HepG2 (cell line): ENCODE results near the gene PDLIM5. TPM values are rescaled to one million over a fixed set of nuclear protein-coding genes. Genes with fewer than 3 reads are reported as not detected.

Experiments used
- CBX2 ChIP-seq, 2 experiments: fragments of 200-600 bp in 1 of 2; sonication (generic); formaldehyde crosslinking in 1 of 2; IDR thresholded peaks; 2 replicates each; pipeline versions ENCODE4 v1.7.0 to v1.8.1; 2018 to 2022; ENCODE audit warnings: low read depth in 2 of 2, low read length in 1 of 2, mild to moderate bottlenecking in 1 of 2, missing genetic modification reagents in 1 of 2
- CCAR2 ChIP-seq: fragments of 200-400 bp; formaldehyde crosslinking; optimal IDR thresholded peaks from 2 replicates; pipeline ENCODE3; 2018; ENCODE audit warnings: low read depth, mild to moderate bottlenecking, low read length, moderate library complexity
- EP300 ChIP-seq, 3 experiments: sonication (generic) in 1 of 3; formaldehyde crosslinking in 1 of 3; IDR thresholded peaks; 2 replicates each; pipeline versions ENCODE4 v1.5.1 to v1.6.1; 2011 to 2020; ENCODE audit warnings: low read depth in 2 of 3, low read length in 2 of 3, borderline replicate concordance in 1 of 3, improper control_type of control experiment in 1 of 3, mild to moderate bottlenecking in 1 of 3, missing genetic modification reagents in 1 of 3, moderate library complexity in 1 of 3
- FOXJ3 ChIP-seq: sonication (generic); formaldehyde crosslinking; IDR thresholded peaks from 2 replicates; pipeline ENCODE4 v1.4.0; 2020; ENCODE audit warnings: missing genetic modification reagents, mild to moderate bottlenecking, borderline replicate concordance
- FOXO1 ChIP-seq: sonication (generic); formaldehyde crosslinking; IDR thresholded peaks from 2 replicates; pipeline ENCODE4 v1.4.0; 2020; ENCODE audit warnings: missing genetic modification reagents
- KDM6A ChIP-seq: IDR thresholded peaks from 2 replicates; pipeline ENCODE4 v1.6.1; 2016; ENCODE audit warnings: low read depth
- MAFF ChIP-seq: IDR thresholded peaks from 2 replicates; pipeline ENCODE4 v1.6.1; 2011; ENCODE audit warnings: low read depth, low read length, improper control_type of control experiment
- NFIC ChIP-seq: IDR thresholded peaks from 2 replicates; pipeline ENCODE4 v1.6.1; 2012; ENCODE audit warnings: mild to moderate bottlenecking, low read length, inconsistent platforms
- NFKBIZ ChIP-seq: IDR thresholded peaks from 2 replicates; pipeline ENCODE4 v1.6.1; 2018; ENCODE audit warnings: missing genetic modification reagents, missing compliant biosample characterization
- RBM22 ChIP-seq: fragments of 200-400 bp; formaldehyde crosslinking; optimal IDR thresholded peaks from 2 replicates; pipeline ENCODE3; 2017; ENCODE audit warnings: mild to moderate bottlenecking, low read length, moderate library complexity
- SNAI1 ChIP-seq: sonication (generic); formaldehyde crosslinking; IDR thresholded peaks from 2 replicates; pipeline ENCODE4 v1.5.0; 2020; ENCODE audit warnings: mild to moderate bottlenecking, missing genetic modification reagents, borderline replicate concordance
- SNRNP70 ChIP-seq: fragments of 200-400 bp; formaldehyde crosslinking; IDR thresholded peaks from 2 replicates; pipeline ENCODE4 v1.6.1; 2017; ENCODE audit warnings: mild to moderate bottlenecking, low read depth, low read length, moderate library complexity
- SRSF4 ChIP-seq: fragments of 200-400 bp; formaldehyde crosslinking; IDR thresholded peaks from one replicate; pipeline ENCODE4 v1.6.1; 2018; ENCODE audit warnings: mild to moderate bottlenecking, low read depth, low read length, moderate library complexity; ENCODE audit not compliant: poor library complexity, severe bottlenecking
- ZNF10 ChIP-seq: sonication (generic); formaldehyde crosslinking; IDR thresholded peaks from 2 replicates; pipeline ENCODE4 v1.4.0; 2020; ENCODE audit warnings: mild to moderate bottlenecking, low read depth, missing genetic modification reagents, borderline replicate concordance
- ZNF282 ChIP-seq: fragments of 450-650 bp; IDR thresholded peaks from 2 replicates; pipeline ENCODE4 v1.6.1; 2018; ENCODE audit not compliant: partially characterized antibody
- ZNF660 ChIP-seq: sonication (generic); formaldehyde crosslinking; IDR thresholded peaks from 2 replicates; pipeline ENCODE4 v1.5.1; 2020; ENCODE audit warnings: mild to moderate bottlenecking, low read depth, missing genetic modification reagents, borderline replicate concordance
- polyA plus RNA-seq, 8 experiments: library from polyadenylated mRNA; depleted of rRNA in 3 of 8; stranded (reverse) in 7 of 8; unstranded in 1 of 8; fragments of >200 nt; fragmentation: Illumina TruSeq in 4 of 8; extraction: Trizol in 4 of 8; gene quantifications; 2 replicates each; pipeline versions ENCODE4 v1.2.1 to v1.2.3, GENCODE V29; 2011 to 2016; ENCODE audit warnings: low read depth in 4 of 8, missing spikeins in 1 of 8, mixed read lengths in 1 of 8; ENCODE audit not compliant: insufficient read depth in 1 of 8
- total RNA-seq, 5 experiments: library from RNA; depleted of rRNA; stranded (reverse); fragments of >200 nt; fragmentation: Illumina TruSeq; extraction: Trizol; gene quantifications; 2 replicates each; pipeline ENCODE4 v1.2.3, GENCODE V29; 2016; ENCODE audit warnings: low read depth in 1 of 5
- TF ChIP-seq, protein P1 (sequence below): sonication (generic); formaldehyde crosslinking; IDR thresholded peaks from 2 replicates; pipeline ENCODE4 v1.5.1; 2020; ENCODE audit warnings: missing genetic modification reagents, mild to moderate bottlenecking, borderline replicate concordance
- TF ChIP-seq, protein P2 (sequence below): sonication (generic); formaldehyde crosslinking; IDR thresholded peaks from 2 replicates; pipeline ENCODE4 v1.4.0; 2020; ENCODE audit warnings: missing genetic modification reagents
- TF ChIP-seq, protein P3 (sequence below), 2 experiments: fragments of 450-650 bp in 1 of 2; sonication (generic) in 1 of 2; formaldehyde crosslinking; IDR thresholded peaks; 2 replicates each; pipeline versions ENCODE4 v1.5.0 to v1.8.0; 2020 to 2022; ENCODE audit warnings: mild to moderate bottlenecking in 1 of 2, missing genetic modification reagents in 1 of 2
- TF ChIP-seq, protein P4 (sequence below): IDR thresholded peaks from 2 replicates; pipeline ENCODE4 v1.6.1; 2016; ENCODE audit warnings: low read depth, control low read depth
- TF ChIP-seq, protein P5 (sequence below): sonication (generic); formaldehyde crosslinking; IDR thresholded peaks from 2 replicates; pipeline ENCODE4 v1.5.0; 2020; ENCODE audit warnings: missing genetic modification reagents

Gene PDLIM5
- total and polyA plus RNA-seq, 2 of the 13 experiments (the other 11 are each of a cell fraction or from before 2014, with no cell fraction given), result 52.8 to 119 TPM

DNA sequence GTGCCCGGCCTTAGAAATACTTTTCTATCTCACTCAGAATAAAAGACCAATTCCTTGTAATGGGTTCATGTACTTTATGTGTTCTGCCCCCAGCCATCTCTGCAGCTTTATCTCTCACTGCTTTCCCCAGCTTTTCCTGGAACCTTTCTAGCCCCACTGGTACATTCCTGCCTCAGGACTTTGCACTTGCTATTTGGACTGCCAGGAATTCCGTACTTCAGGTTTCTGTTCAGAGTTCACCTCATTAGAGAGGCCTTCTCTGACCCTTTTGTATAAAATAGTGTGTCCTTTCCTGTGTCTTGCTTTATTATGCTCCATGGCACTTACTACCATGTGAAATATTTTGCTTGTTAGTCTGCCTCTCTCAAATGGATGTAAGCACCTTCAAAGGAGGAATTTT, 112.5 kb downstream of the PDLIM5 start (continued):
- TF ChIP-seq, protein P1, sequence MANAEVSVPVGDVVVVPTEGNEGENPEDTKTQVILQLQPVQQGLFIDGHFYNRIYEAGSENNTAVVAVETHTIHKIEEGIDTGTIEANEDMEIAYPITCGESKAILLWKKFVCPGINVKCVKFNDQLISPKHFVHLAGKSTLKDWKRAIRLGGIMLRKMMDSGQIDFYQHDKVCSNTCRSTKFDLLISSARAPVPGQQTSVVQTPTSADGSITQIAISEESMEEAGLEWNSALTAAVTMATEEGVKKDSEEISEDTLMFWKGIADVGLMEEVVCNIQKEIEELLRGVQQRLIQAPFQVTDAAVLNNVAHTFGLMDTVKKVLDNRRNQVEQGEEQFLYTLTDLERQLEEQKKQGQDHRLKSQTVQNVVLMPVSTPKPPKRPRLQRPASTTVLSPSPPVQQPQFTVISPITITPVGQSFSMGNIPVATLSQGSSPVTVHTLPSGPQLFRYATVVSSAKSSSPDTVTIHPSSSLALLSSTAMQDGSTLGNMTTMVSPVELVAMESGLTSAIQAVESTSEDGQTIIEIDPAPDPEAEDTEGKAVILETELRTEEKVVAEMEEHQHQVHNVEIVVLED, result no peak
- TF ChIP-seq, protein P2, sequence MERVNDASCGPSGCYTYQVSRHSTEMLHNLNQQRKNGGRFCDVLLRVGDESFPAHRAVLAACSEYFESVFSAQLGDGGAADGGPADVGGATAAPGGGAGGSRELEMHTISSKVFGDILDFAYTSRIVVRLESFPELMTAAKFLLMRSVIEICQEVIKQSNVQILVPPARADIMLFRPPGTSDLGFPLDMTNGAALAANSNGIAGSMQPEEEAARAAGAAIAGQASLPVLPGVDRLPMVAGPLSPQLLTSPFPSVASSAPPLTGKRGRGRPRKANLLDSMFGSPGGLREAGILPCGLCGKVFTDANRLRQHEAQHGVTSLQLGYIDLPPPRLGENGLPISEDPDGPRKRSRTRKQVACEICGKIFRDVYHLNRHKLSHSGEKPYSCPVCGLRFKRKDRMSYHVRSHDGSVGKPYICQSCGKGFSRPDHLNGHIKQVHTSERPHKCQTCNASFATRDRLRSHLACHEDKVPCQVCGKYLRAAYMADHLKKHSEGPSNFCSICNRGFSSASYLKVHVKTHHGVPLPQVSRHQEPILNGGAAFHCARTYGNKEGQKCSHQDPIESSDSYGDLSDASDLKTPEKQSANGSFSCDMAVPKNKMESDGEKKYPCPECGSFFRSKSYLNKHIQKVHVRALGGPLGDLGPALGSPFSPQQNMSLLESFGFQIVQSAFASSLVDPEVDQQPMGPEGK (CRISPR knock-in tag), result peak; percentile 65
- TF ChIP-seq NFKBIZ (CRISPR knock-in tag), result 0 out of 2 replicates have a peak, but pooled peaks have one; percentile 75
- TF ChIP-seq, protein P3, sequence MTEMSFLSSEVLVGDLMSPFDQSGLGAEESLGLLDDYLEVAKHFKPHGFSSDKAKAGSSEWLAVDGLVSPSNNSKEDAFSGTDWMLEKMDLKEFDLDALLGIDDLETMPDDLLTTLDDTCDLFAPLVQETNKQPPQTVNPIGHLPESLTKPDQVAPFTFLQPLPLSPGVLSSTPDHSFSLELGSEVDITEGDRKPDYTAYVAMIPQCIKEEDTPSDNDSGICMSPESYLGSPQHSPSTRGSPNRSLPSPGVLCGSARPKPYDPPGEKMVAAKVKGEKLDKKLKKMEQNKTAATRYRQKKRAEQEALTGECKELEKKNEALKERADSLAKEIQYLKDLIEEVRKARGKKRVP (CRISPR knock-in tag; IDR thresholded peaks at IDR 0.05), result no peak
- no peak for TF ChIP-seq CCAR2
- TF ChIP-seq, protein P4, sequence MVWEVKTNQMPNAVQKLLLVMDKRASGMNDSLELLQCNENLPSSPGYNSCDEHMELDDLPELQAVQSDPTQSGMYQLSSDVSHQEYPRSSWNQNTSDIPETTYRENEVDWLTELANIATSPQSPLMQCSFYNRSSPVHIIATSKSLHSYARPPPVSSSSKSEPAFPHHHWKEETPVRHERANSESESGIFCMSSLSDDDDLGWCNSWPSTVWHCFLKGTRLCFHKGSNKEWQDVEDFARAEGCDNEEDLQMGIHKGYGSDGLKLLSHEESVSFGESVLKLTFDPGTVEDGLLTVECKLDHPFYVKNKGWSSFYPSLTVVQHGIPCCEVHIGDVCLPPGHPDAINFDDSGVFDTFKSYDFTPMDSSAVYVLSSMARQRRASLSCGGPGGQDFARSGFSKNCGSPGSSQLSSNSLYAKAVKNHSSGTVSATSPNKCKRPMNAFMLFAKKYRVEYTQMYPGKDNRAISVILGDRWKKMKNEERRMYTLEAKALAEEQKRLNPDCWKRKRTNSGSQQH (CRISPR knock-in tag), result no peak
- TF ChIP-seq NFIC, result peak; percentile 63; the same call in 1 of the 2 replicates
- TF ChIP-seq ZNF660 (CRISPR knock-in tag), result no peak
- TF ChIP-seq FOXO1 (CRISPR knock-in tag), result peak; percentile 78; the same call in 1 of the 2 replicates
- peak; percentile 36 to 91; a peak in 3 of 4 replicates for TF ChIP-seq EP300 (IDR thresholded peaks at IDR 0.05; ENCODE audit: low read depth in 2 of 2, low read length in 2 of 2)
- TF ChIP-seq EP300 (CRISPR knock-in tag; IDR thresholded peaks at IDR 0.05; ENCODE audit: borderline replicate concordance), result peak; percentile 89
- TF ChIP-seq, protein P5, sequence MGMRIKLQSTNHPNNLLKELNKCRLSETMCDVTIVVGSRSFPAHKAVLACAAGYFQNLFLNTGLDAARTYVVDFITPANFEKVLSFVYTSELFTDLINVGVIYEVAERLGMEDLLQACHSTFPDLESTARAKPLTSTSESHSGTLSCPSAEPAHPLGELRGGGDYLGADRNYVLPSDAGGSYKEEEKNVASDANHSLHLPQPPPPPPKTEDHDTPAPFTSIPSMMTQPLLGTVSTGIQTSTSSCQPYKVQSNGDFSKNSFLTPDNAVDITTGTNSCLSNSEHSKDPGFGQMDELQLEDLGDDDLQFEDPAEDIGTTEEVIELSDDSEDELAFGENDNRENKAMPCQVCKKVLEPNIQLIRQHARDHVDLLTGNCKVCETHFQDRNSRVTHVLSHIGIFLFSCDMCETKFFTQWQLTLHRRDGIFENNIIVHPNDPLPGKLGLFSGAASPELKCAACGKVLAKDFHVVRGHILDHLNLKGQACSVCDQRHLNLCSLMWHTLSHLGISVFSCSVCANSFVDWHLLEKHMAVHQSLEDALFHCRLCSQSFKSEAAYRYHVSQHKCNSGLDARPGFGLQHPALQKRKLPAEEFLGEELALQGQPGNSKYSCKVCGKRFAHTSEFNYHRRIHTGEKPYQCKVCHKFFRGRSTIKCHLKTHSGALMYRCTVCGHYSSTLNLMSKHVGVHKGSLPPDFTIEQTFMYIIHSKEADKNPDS, result 0 out of 2 replicates have a peak, but pooled peaks have one; percentile 59
- TF ChIP-seq FOXJ3, result peak; percentile 68; the same call in 1 of the 2 replicates
- TF ChIP-seq SNRNP70, result no peak
- no peak for TF ChIP-seq RBM22
- TF ChIP-seq SRSF4, result no peak
- TF ChIP-seq ZNF10 (CRISPR knock-in tag), result no peak
- TF ChIP-seq ZNF282, result no peak
- no peak for TF ChIP-seq CBX2 (IDR thresholded peaks at IDR 0.05; ENCODE audit: low read depth, low read length)
- no peak for TF ChIP-seq CBX2 (CRISPR knock-in tag; IDR thresholded peaks at IDR 0.05; ENCODE audit: low read depth)
- peak; percentile 90 for TF ChIP-seq KDM6A (CRISPR knock-in tag)
- no peak for TF ChIP-seq SNAI1
- TF ChIP-seq MAFF, result no peak
